ENCODE results near the gene PAQR4.

DNA sequence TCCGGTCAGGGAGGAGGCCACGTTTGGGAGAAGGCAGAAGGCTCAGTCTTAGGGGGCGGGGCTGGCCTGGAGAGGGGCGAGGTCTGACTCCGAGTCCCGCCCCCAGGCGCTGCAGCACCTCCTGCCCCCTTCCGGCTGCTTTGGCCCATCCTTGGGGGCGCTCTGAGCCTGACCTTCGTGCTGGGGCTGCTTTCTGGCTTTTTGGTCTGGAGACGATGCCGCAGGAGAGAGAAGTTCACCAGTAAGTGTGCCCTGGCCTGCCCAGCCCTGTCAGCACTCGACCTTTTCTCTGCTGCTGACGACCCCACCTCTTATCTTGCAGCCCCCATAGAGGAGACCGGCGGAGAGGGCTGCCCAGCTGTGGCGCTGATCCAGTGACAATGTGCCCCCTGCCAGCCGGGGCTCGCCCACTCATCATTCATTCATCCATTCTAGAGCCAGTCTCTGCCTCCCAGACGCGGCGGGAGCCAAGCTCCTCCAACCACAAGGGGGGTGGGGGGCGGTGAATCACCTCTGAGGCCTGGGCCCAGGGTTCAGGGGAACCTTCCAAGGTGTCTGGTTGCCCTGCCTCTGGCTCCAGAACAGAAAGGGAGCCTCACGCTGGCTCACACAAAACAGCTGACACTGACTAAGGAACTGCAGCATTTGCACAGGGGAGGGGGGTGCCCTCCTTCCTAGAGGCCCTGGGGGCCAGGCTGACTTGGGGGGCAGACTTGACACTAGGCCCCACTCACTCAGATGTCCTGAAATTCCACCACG, 52.5 kb downstream of the PAQR4 start:
- TF ChIP-seq POLR2A (IDR thresholded peaks at IDR 0.05): peak in 1 of 4 donors; percentile 12
- TF ChIP-seq, protein P1, sequence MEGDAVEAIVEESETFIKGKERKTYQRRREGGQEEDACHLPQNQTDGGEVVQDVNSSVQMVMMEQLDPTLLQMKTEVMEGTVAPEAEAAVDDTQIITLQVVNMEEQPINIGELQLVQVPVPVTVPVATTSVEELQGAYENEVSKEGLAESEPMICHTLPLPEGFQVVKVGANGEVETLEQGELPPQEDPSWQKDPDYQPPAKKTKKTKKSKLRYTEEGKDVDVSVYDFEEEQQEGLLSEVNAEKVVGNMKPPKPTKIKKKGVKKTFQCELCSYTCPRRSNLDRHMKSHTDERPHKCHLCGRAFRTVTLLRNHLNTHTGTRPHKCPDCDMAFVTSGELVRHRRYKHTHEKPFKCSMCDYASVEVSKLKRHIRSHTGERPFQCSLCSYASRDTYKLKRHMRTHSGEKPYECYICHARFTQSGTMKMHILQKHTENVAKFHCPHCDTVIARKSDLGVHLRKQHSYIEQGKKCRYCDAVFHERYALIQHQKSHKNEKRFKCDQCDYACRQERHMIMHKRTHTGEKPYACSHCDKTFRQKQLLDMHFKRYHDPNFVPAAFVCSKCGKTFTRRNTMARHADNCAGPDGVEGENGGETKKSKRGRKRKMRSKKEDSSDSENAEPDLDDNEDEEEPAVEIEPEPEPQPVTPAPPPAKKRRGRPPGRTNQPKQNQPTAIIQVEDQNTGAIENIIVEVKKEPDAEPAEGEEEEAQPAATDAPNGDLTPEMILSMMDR (IDR thresholded peaks at IDR 0.05): peak in 3 of 6 experiments; percentile 18 to 23 (median 19)

Data from esophagus squamous epithelium (tissue), 4 donors.